NCI-H2029 treated with DMSO at 0.1 percent for 48 hours (cell line): ENCODE data around the gene KLRC2.
"Not testable (repeated sequence)": the region's sequence is repeated elsewhere in the genome, so short reads cannot be mapped to it uniquely, and the experiment has no call there.

Source experiments
- DNase-seq: peaks from one replicate; lab custom pipeline; 2025; lab: John Stamatoyannopoulos, UW

KLRC2 gene

DNA sequence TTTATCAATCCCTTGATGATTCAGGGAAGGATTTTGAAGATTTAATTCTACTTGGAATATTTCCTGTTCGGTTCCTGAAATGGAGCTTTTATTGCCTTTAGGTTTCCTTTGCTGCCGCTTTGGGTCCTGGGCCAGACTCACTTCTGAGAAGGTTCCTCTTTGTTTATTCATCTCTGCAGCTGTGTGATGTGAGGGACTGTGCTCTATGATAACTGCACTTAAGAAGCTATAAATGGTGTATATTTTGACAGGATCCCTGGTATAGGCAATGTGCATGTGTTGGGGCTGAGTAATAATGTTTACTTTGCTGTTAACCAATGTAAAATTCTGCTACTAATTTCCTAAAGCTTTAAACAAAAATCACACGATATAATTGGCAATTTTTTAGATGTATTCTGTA, at the start of gene KLRC2:
Gene KLRC2 (minus strand): TSS at position 195 of the 400 bp plus-strand sequence. CDS start 24 bp downstream, at position 171.
- peak; percentile 51 for DNase-seq

GRCh38 chr12:10481901-10482300, 46.1 kb upstream of the KLRC2 start:
- not testable (repeated sequence) for DNase-seq

DNA sequence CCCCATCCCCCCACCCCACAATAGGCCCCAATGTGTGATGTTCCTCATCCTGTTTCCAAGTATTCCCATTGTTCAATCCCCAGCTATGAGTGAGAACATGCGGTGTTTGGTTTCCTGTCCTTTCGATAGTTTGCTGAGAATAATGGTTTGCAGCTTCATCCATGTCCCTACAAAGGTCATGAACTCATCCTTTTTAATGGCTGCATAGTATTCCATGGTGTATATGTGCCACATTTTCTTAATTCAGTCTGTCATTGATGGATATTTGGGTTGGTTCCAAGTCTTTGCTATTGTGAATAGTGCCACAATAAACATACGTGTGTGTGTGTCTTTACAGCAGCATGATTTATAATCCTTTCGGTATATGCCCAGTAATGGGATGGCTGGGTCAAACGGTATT, 37.0 kb upstream of the KLRC2 start:
- DNase-seq: not testable (repeated sequence)

GRCh38 chr12:10469701-10470100, 33.9 kb upstream of the KLRC2 start:
- no peak for DNase-seq

DNA sequence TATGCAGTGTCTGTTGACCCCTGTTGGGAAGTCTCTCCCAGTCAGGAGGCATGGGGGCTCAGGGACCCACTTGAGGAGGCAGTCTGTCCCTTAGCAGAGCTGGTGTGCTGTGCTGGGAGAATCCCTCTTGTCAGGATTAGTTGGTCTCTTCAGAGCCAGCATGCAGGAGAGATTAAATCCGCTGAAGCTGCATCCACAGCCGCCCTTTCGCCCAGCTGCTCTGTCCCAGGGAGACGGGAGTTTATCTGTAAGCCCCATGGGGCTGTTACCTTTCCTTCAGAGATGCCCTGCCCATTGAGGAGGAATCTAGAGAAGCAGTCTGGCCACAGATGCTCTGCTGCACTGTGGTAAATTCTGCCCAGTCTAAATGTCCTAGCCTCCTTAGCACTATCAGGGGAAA, 30.5 kb upstream of the KLRC2 start:
- DNase-seq: no peak

DNA sequence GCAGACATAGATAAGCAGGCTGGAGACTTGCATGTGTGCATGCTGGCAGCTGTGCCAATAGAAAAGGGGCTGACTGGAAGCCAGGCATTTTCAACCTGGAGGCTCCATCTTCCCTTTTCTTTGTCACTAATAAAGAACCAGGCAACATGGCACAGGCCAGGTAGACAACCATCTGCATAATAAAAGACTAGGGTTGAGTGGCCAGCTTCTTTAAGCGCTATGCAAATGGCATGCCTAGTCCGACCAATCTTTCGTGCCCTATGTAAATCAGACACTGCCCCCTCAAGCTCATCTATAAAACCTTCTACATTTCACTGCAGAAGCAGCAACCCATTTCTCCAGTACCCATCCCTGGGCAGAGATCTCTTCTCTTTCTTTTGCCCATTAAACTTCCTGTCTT, 21.9 kb upstream of the KLRC2 start:
- no peak for DNase-seq

DNA sequence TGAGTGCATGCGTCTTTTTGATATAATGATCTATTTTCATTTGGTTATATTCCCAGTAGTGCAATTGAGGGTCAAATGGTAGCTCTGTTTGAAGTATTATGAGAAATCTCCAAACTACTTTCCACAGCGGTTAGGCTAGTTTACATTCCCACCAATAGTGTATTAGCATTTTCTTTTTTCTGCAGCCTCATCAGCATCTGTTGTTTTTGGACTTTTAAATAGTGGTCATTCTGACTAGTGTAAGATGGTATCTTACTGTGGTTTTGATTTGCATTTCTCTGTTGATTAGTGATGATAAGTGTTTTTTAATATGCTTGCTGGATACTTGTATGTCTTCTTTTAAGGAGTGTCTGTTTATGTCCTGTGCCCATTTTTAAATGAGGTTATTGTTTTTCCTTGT, 21.0 kb upstream of the KLRC2 start:
- no peak for DNase-seq

GRCh38 chr12:10455766-10456165, 20.0 kb upstream of the KLRC2 start:
- no peak for DNase-seq

DNA sequence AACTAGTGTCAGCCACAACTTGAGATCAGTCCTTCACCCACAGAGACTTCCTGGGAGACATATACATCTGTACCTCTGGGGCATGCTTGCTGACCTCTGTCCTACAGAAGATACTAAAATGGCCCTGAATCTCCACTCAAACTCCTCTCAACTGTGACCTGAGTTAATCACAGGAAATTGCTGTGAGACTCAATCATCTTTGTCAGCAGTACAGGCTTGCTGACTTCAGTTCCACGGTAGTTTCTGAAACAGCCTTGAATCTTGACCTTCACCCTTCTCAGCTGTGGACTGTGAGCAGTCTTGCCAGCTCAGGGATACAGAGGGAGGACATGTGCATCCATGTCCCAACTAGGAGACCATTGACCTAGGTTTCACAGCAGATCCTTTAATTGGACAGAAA, 18.7 kb upstream of the KLRC2 start:
- no peak for DNase-seq

DNA sequence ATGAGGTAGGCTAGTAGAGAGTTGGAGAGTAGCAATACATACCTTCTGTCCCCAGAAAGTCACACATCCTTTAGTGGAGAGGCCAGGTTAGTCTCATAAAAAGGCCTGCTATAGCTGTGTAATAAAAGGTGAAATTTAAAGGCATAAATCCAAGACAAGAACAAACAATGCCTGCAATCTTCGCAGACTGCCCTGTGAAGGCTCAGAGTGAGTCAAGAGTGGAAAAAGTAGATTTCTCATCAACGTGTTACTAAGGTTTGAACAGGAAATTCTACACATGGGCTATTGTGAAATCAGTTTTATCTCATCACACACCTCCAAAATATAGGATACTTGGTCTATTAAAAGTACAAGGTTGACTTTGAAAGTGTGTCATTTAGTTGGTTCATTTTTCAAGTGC, 17.3 kb upstream of the KLRC2 start, which contains the start of gene KLRC1:
Gene KLRC1 (minus strand): TSS at position 222 of the 400 bp plus-strand sequence. CDS start 2,221 bp downstream, outside the sequence.
- DNase-seq: no peak

DNA sequence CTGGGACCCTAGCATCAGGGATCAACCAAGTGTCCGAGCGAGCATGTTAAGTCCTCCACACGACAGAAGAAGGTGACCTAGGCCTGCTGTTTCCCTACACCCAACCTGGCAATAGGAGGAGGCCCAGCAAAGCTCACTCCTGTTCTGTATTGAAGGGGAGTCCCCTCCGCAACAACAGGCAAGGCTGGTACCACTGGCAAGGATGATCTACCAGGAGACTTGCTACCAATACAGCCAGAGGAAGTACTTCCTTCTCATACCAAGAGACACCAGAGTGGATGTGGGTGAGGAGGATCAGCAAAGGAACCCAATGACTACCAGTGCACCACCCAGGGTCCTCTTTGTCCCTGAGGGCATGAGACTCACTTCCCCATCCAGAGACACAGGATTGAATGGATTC, 12.4 kb upstream of the KLRC2 start:
- no peak for DNase-seq

DNA sequence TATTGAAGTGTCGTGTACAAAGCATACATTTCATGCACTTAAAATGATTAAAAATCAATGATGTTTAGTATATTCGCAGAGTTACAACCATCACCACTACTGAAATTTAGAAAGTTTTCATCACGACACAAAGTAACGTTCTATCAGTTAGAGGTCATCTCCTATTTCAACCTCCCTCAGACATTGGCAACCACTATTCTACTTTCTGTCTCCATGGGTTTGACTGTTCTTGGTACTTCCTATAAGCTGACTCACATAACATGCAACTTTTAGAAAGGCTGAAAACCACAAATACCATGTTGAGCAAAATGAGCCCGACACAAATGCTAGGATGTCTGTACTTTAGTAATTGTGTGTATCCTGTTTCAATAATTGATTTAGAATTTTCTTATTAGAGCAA, 10.2 kb upstream of the KLRC2 start:
- DNase-seq: not testable (repeated sequence)

DNA sequence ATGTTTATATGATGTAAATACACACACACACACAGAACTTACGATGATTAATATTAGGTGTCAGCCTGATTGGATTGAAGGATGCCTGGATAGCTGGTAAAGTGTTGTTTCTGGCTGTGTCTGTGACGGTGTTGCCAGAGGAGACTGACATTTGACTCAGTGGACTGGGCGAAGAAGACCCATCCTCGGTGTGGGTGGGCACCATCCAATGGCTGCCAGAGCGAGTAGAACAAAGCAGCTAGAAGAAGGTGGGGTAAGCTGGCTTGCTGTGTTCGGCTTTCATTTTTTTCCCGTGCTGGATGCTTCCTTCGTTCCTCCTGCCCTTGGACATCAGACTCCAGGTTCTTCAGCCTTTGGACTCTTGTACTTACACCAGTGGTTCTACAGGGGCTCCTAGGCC, 5.3 kb upstream of the KLRC2 start:
- DNase-seq: not testable (repeated sequence)

DNA sequence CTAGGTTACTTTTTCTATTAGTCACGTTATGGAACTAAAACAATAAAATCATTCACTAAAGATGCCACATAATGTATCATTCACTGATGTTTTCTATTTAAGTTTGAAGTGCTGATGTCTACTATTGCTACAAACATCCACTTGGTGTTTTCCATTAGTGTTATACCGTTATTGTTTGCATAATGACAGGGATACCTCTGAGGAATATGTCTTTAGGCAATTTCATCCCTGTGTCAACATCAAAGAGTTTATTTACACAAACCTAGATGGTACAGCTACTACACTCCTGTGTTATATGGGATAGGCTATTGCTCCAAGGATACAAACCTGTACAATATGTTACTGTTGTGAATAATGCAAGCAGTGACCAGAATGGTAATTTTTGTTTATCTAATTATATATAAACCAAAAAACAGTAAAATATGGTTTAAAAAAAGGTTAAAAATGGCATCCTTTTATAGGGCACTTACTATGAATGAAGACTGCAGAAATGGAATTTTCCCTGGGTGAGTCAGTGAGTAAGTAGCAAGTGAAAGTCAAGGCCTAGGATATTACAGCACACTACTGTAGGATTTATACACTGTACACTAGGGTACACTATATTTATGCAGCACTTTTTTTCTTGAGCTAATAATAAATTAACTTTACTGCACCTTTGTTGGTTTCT, 3.9 kb upstream of the KLRC2 start:
- not testable (repeated sequence) for DNase-seq

DNA sequence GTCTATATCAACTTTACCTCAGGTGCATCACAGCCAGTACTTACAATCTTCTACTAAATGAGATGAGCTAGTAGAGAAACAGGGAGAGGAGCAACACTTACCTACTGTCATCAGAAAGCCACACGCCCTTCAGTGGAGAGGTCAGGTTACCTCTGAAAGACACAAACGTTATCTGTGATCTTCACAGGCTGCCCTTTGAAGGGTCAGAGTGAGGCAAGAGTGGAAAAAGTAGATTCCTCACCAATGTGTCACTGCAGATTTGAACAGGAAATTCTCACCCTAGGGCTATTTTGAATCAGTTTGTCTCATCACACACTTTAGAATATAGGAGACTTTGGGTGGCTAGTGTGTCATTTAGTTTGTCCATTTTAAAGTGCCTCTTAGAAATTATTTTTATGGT, 1.8 kb upstream of the KLRC2 start:
- DNase-seq: not testable (repeated sequence)

DNA sequence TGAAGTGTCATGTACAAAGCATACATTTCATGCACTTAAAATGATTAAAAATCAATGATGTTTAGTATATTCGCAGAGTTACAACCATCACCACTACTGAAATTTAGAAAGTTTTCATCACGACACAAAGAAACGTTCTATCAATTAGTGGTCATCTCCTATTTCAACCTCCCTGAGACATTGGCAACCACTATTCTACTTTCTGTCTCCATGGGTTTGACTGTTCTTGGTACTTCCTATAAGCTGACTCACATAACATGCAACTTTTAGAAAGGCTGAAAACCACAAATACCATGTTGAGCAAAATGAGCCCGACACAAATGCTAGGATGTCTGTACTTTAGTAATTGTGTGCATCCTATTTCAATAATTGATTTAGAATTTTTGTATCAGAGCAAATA, 5.2 kb downstream of the KLRC2 start:
- DNase-seq: not testable (repeated sequence)

- DNase-seq: not testable (repeated sequence)
Observed at GRCh38 chr12:10425938-10426337, 9.9 kb downstream of the KLRC2 start.

GRCh38 chr12:10424260-10424899, 11.4 kb downstream of the KLRC2 start:
- DNase-seq: not testable (repeated sequence)

DNA sequence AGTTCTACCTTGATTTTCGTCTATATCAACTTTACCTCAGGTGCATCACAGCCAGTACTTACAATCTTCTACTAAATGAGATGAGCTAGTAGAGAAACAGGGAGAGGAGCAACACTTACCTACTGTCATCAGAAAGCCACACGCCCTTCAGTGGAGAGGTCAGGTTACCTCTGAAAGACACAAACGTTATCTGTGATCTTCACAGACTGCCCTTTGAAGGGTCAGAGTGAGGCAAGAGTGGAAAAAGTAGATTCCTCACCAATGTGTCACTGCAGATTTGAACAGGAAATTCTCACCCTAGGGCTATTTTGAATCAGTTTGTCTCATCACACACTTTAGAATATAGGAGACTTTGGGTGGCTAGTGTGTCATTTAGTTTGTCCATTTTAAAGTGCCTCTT, 13.7 kb downstream of the KLRC2 start:
- not testable (repeated sequence) for DNase-seq

GRCh38 chr12:10420334-10420733, 15.5 kb downstream of the KLRC2 start, which contains the start of gene KLRC3:
Gene KLRC3 (minus strand): TSS chr12:10420595. CDS start chr12:10420550, 45 bp downstream.
- not testable (repeated sequence) for DNase-seq

- DNase-seq: peak; percentile 89
Observed at GRCh38 chr12:10409392-10409791, 26.4 kb downstream of the KLRC2 start, which contains the start of gene KLRC4. Gene KLRC4 (minus strand): TSS chr12:10409757. CDS start chr12:10409575, 182 bp downstream.

DNA sequence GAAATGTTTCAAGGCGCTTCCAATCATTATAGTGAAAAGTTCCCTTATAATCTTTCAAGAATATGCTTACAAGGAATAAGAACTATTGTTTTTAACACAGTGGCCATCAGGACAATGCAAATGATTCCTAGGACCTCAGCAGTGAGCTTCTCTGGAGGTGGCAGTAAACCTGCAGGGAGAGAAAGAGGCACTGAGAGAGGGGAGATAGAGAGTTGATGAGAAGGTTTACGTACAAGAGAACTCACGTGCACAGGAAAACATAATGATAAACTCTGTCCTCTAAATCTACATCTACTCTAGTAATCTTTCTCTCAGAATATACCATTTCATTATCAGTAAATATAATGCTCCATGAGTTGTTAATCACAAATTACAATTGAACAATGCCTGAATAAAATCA, 27.0 kb downstream of the KLRC2 start:
- no peak for DNase-seq

GRCh38 chr12:10406725-10407124, 29.1 kb downstream of the KLRC2 start:
- DNase-seq: no peak
